K562 (cell line): ENCODE measurements around the gene C1QTNF12. TPM values are rescaled to one million over a fixed set of nuclear protein-coding genes. Genes with fewer than 3 reads are reported as not detected.

Experiments used
- ATAC-seq: fragments of 200-7000 bp; cut with Tn5 transposase; 3 replicates; pipeline ENCODE4 v1.9.1; 2020; ENCODE audit warnings: moderate library complexity
- BruUV-seq: library from RNA; stranded (reverse); fragments of 400-500 nt; replicated peaks from 2 replicates; lab custom pipeline; 2021; lab: Mats Ljungman, UMichigan
- CTCF ChIA-PET: fragments of 300-600 bp; formaldehyde crosslinking; extraction: SDS; loops from one replicate; lab custom pipeline; 2021; ENCODE audit warnings: low intra/inter-chr PET ratio; lab: Yijun Ruan, JAX
- POLR2A ChIA-PET: fragments of 300-600, 350-650 bp; sonication (Branson Sonifier 250); formaldehyde crosslinking; extraction: SDS; loops from one replicate; lab custom pipeline; 2021; ENCODE audit warnings: antibody characterized with exemption, inconsistent platforms; lab: Yijun Ruan, JAX
- DNase-seq, 4 experiments: peaks; one replicate each; pipeline versions ENCODE4 v3.0.0 to v3.0.0-alpha.2; 2011 to 2018; ENCODE audit warnings: low spot score in 3 of 4, mixed read lengths in 3 of 4; ENCODE audit errors: extremely low read depth in 1 of 4
- FAIRE-seq: peaks from 2 replicates; lab custom pipeline; 2011; peaks lifted over from hg19 to GRCh38; lab: Jason Lieb, UNC
- H2AFZ ChIP-seq: 2 replicates; pipeline ENCODE4 v1.6.0; 2011; ENCODE audit warnings: low read depth, low read length, control low read depth, inconsistent platforms
- H3K27ac ChIP-seq: fragments of 200-600 bp; 3 replicates; pipeline ENCODE4 v1.8.0; 2011; ENCODE audit warnings: low read depth, mild to moderate bottlenecking, control low read depth, inconsistent platforms, low read length, moderate library complexity, mixed read lengths; ENCODE audit errors: extremely low read depth
- H3K27me3 ChIP-seq, 2 experiments: fragments of 300-600 bp in 1 of 2; 2 replicates in 1 of 2; 3 replicates in 1 of 2; pipeline versions ENCODE4 v1.6.0 to v1.8.0; 2011; ENCODE audit warnings: inconsistent platforms in 2 of 2, low read length in 2 of 2, mild to moderate bottlenecking in 1 of 2, mixed read lengths in 1 of 2, moderate library complexity in 1 of 2; ENCODE audit not compliant: control insufficient read depth in 2 of 2, insufficient read depth in 2 of 2
- H3K36me3 ChIP-seq: fragments of 300-600 bp; 3 replicates; pipeline ENCODE4 v1.8.0; 2011; ENCODE audit warnings: mild to moderate bottlenecking, low read length, inconsistent platforms; ENCODE audit not compliant: control insufficient read depth, insufficient read depth
- H3K4me1 ChIP-seq, 2 experiments: fragments of 200-600 bp in 1 of 2; replicated peaks in 1 of 2; 2 replicates in 1 of 2; 3 replicates in 1 of 2; pipeline versions ENCODE4 v1.5.1 to v1.8.0; 2011; ENCODE audit warnings: inconsistent platforms in 2 of 2, low read length in 2 of 2, mild to moderate bottlenecking in 1 of 2, mixed read lengths in 1 of 2, moderate library complexity in 1 of 2; ENCODE audit not compliant: control insufficient read depth in 2 of 2, insufficient read depth in 2 of 2
- H3K4me2 ChIP-seq: 2 replicates; pipeline ENCODE4 v1.6.1; 2011; ENCODE audit warnings: low read length, control low read depth, inconsistent platforms, mixed read lengths; ENCODE audit not compliant: insufficient read depth
- H3K4me3 ChIP-seq: fragments of 200-600 bp; sonication (generic), shearing (Covaris generic); 2 replicates; pipeline ENCODE4 v1.5.1; 2016; ENCODE audit warnings: control low read depth, inconsistent platforms
- H3K79me2 ChIP-seq: fragments of 200-600 bp; 3 replicates; pipeline ENCODE4 v1.8.0; 2011; ENCODE audit warnings: low read length, inconsistent platforms; ENCODE audit not compliant: control insufficient read depth, insufficient read depth
- H3K9ac ChIP-seq, 2 experiments: 2 replicates each; pipeline versions ENCODE4 v1.6.0 to v1.6.1; 2011; ENCODE audit warnings: low read depth in 2 of 2, low read length in 2 of 2, control low read depth in 1 of 2, inconsistent platforms in 1 of 2, mild to moderate bottlenecking in 1 of 2, mixed read lengths in 1 of 2; ENCODE audit not compliant: insufficient read depth in 1 of 2
- H3K9me1 ChIP-seq: one replicate; pipeline ENCODE4 v1.6.0; 2011; ENCODE audit warnings: inconsistent platforms, mild to moderate bottlenecking, low read length, moderate library complexity; ENCODE audit not compliant: control insufficient read depth, insufficient read depth
- H3K9me3 ChIP-seq: replicated peaks from 2 replicates; pipeline ENCODE4 v1.5.1; 2011; ENCODE audit warnings: low read depth, low read length, inconsistent platforms; ENCODE audit not compliant: control insufficient read depth, insufficient read depth
- H4K20me1 ChIP-seq: replicated peaks from 2 replicates; pipeline ENCODE4 v1.6.1; 2011; ENCODE audit warnings: low read length, inconsistent platforms, mixed read lengths; ENCODE audit not compliant: control insufficient read depth, insufficient read depth
- BDP1 ChIP-seq: IDR thresholded peaks from 3 replicates; pipeline ENCODE4 v1.6.1; 2011; ENCODE audit not compliant: insufficient read length, insufficient read depth
- CREBBP ChIP-seq: IDR thresholded peaks from one replicate; pipeline ENCODE4 v1.6.1; 2012; ENCODE audit warnings: low read depth, mild to moderate bottlenecking, control low read depth, inconsistent platforms, low read length
- CREM ChIP-seq: IDR thresholded peaks from 2 replicates; pipeline ENCODE4 v1.6.1; 2014; ENCODE audit warnings: antibody characterized with exemption, low read depth
- DEAF1 ChIP-seq: fragments of 450-650 bp; formaldehyde crosslinking; IDR thresholded peaks from 2 replicates; pipeline ENCODE4 v1.4.0; 2020; ENCODE audit warnings: mild to moderate bottlenecking, moderate library complexity
- EP300 ChIP-seq: IDR thresholded peaks from 2 replicates; pipeline ENCODE4 v1.6.1; 2012; ENCODE audit warnings: low read length, improper control_type of control experiment
- GABPA ChIP-seq: fragments of 200-800 bp; sonication (Bioruptor generic); conservative IDR thresholded peaks from 2 replicates; pipeline ENCODE4 v1.6.1; 2016; ENCODE audit warnings: low read depth, missing genetic modification characterization, missing compliant biosample characterization
- GATAD2A ChIP-seq: fragments of 450-650 bp; IDR thresholded peaks from 2 replicates; pipeline ENCODE4 v1.6.1; 2017
- GTF2E2 ChIP-seq: fragments of 200-800 bp; sonication (Bioruptor generic); IDR thresholded peaks from 2 replicates; pipeline ENCODE4 v1.6.1; 2016; ENCODE audit warnings: missing genetic modification characterization, missing compliant biosample characterization
- HDAC1 ChIP-seq, 2 experiments: fragments of 450-650 bp; IDR thresholded peaks; 2 replicates each; pipeline ENCODE4 v1.6.1; 2016 to 2017; ENCODE audit warnings: inconsistent platforms in 1 of 2, mild to moderate bottlenecking in 1 of 2, moderate library complexity in 1 of 2
- HMBOX1 ChIP-seq: sonication (generic); IDR thresholded peaks from 2 replicates; pipeline ENCODE4 v1.6.1; 2016
- JUND ChIP-seq, 2 experiments: IDR thresholded peaks; 2 replicates in 1 of 2; 3 replicates in 1 of 2; pipeline ENCODE4 v1.6.1; 2011; ENCODE audit warnings: borderline replicate concordance in 2 of 2, low read depth in 2 of 2, low read length in 2 of 2, improper control_type of control experiment in 1 of 2, missing biosample characterization in 1 of 2, missing genetic modification characterization in 1 of 2, missing genetic modification reagents in 1 of 2
- MTA1 ChIP-seq: fragments of 450-650 bp; IDR thresholded peaks from 2 replicates; pipeline ENCODE4 v1.6.1; 2017; ENCODE audit warnings: borderline replicate concordance
- NEUROD1 ChIP-seq: fragments of 150-350 bp; IDR thresholded peaks from 2 replicates; pipeline ENCODE4 v1.6.1; 2014; ENCODE audit warnings: borderline replicate concordance, low read length, low read depth; ENCODE audit not compliant: partially characterized antibody
- NFE2 ChIP-seq: IDR thresholded peaks from 2 replicates; pipeline ENCODE4 v1.6.1; 2014; ENCODE audit warnings: antibody characterized with exemption, low read depth
- PHF8 ChIP-seq: fragments of 200-600 bp; sonication (generic); IDR thresholded peaks from 2 replicates; pipeline ENCODE4 v1.6.1; 2012; ENCODE audit warnings: mixed run types, mild to moderate bottlenecking, inconsistent platforms, low read length, moderate library complexity, borderline replicate concordance
- TAF7 ChIP-seq: fragments of 450-650 bp; IDR thresholded peaks from 2 replicates; pipeline ENCODE4 v1.6.1; 2016; ENCODE audit warnings: missing genetic modification characterization, missing compliant biosample characterization
- TCFL5 ChIP-seq: fragments of 250-450 bp; sonication (Bioruptor Pico); conservative IDR thresholded peaks from 2 replicates; pipeline ENCODE4 v1.6.1; 2021; ENCODE audit warnings: mild to moderate bottlenecking, moderate library complexity, matching md5 sums
- ZNF766 ChIP-seq: fragments of 200-800 bp; sonication (Bioruptor generic); conservative IDR thresholded peaks from 2 replicates; pipeline ENCODE4 v1.6.1; 2016; ENCODE audit warnings: missing genetic modification characterization, missing compliant biosample characterization
- WGBS: fragments of 100-300 bp; shearing (Covaris generic); methylation state at CpG from one replicate; pipeline ENCODE4 v1.1.6; 2016; ENCODE audit warnings: low coverage, mixed read lengths; ENCODE audit not compliant: insufficient coverage; ENCODE audit errors: missing lambda C conversion rate; 5-methylcytosine and 5-hydroxymethylcytosine counted together
- in situ Hi-C: fragments of 300-500 bp; cut with MboI; formaldehyde crosslinking; loops from 4 replicates; pipeline ENCODE4 v1.15.0; 2018; ENCODE audit warnings: inconsistent platforms, mixed read lengths
- intact Hi-C: fragments of 100-400 bp; cut with micrococcal nuclease; formaldehyde crosslinking; loops from 2 replicates; pipeline ENCODE4 v1.14.2; 2022
- polyA plus RNA-seq, 8 experiments: library from polyadenylated mRNA; depleted of rRNA in 4 of 8; stranded (reverse) in 5 of 8; unstranded in 3 of 8; fragments of >200 nt; fragmentation: Nextera tagmentation in 2 of 8; fragmentation: Illumina TruSeq in 1 of 8; extraction: Ambion mirVana in 2 of 8; extraction: Trizol in 1 of 8; gene quantifications; 2 replicates each; pipeline versions ENCODE4 v1.2.1 to v1.2.3, GENCODE V29; 2011 to 2014; ENCODE audit warnings: inconsistent platforms in 1 of 8, missing spikeins in 1 of 8
- total RNA-seq, 7 experiments: library from RNA; depleted of rRNA in 6 of 7; stranded (reverse); fragments of >200 nt in 6 of 7; fragmentation: Illumina TruSeq in 2 of 7; extraction: Trizol in 2 of 7; gene quantifications; 2 replicates each; pipeline versions ENCODE4 v1.2.1 to v1.2.3, GENCODE V29; 2011 to 2021; ENCODE audit warnings: low replicate concordance in 1 of 7

The C1QTNF12 gene
- total and polyA plus RNA-seq, 9 of the 15 experiments (the other 6 are each of a cell fraction or from before 2014, with no cell fraction given), result 0.11 to 4.3 (median 0.93) TPM; not detected in 3

GRCh38 chr1:1200876-1201810 lies 45.4 kb downstream of the C1QTNF12 start:
- no TSS peak for BruUV-seq
- H3K27me3 ChIP-seq, result no peaks in the 10 kb centered on the region; a peak in 1 of 5 replicates
- DNase-seq (peak; percentile 79 to 98 (median 94)), FAIRE-seq (no peak), ATAC-seq (peak; percentile 82)
- no peaks in the 10 kb centered on the region for H3K9me1 ChIP-seq
- H3K27ac ChIP-seq, result peak overlapping the region; percentile 75; the same call in 2 of the 3 replicates
- H3K4me1 ChIP-seq, result peaks cover 0 to 86% of the 10 kb centered on the region in 2 experiments; a peak in 4 of 5 replicates
- H3K36me3 ChIP-seq, result no peaks in the 10 kb centered on the region
- H3K4me3 ChIP-seq, result peak overlapping the region; percentile 51
- ChIA-PET POLR2A (interaction anchor here (0.9 kb wide), 1 partner anchor 11 kb away, joined by 3 read pairs; no protein-coding TSS in a partner anchor), CTCF (no interaction called here)
- H4K20me1 ChIP-seq, result no peaks in the 10 kb centered on the region
- H2AFZ ChIP-seq, result peak overlapping the region; percentile 70
- no peaks in the 10 kb centered on the region for H3K9me3 ChIP-seq
- H3K4me2 ChIP-seq, result peak overlapping the region; percentile 54
- peak overlapping the region; percentile 66 to 90; a peak in 3 of 4 replicates for H3K9ac ChIP-seq
- intact Hi-C loops (no loop called here), in situ Hi-C loops (no loop called here)
- H3K79me2 ChIP-seq, result no peaks in the 10 kb centered on the region
- WGBS, result under 1% methylated on average over 44 of the region's 109 CpGs
- TF ChIP-seq HMBOX1, result no peak
- peak; percentile 95 for TF ChIP-seq CREM
- TF ChIP-seq BDP1, result no peak
- peak; percentile 59; the same call in 1 of the 2 replicates for TF ChIP-seq PHF8
- TF ChIP-seq JUND (IDR thresholded peaks at IDR 0.05; ENCODE audit: borderline replicate concordance, low read depth, low read length), result peak; percentile 81
- peak; percentile 28; the same call in 1 of the 3 replicates for TF ChIP-seq JUND (tag; IDR thresholded peaks at IDR 0.05; ENCODE audit: borderline replicate concordance, low read depth, low read length)
- peak; percentile 37 for TF ChIP-seq NEUROD1
- peak; percentile 51; the same call in 1 of the 2 replicates for TF ChIP-seq GTF2E2
- TF ChIP-seq NFE2, result peak; percentile 66
- TF ChIP-seq HDAC1 (IDR thresholded peaks at IDR 0.05), result peak in 1 of 2 experiments; percentile 76; a peak in 2 of 4 replicates
- TF ChIP-seq MTA1, result 0 out of 2 replicates have a peak, but pooled peaks have one; percentile 55
- peak; percentile 18; the same call in 1 of the 2 replicates for TF ChIP-seq EP300
- 0 out of 2 replicates have a peak, but pooled peaks have one; percentile 54 for TF ChIP-seq ZNF766 (CRISPR knock-in tag)
- no peak for TF ChIP-seq TAF7 (tag)
- peak; percentile 50 for TF ChIP-seq GABPA (tag)
- TF ChIP-seq CREBBP, result no peak
- peak; percentile 99 for TF ChIP-seq GATAD2A
- no peak for TF ChIP-seq TCFL5 (CRISPR knock-in tag)
- no peak for TF ChIP-seq DEAF1 (CRISPR knock-in tag)
